Kidney capillary endothelial cell (primary cell): Measurements from ENCODE around the gene NLRC5.
"Not testable (repeated sequence)": the region's sequence is repeated elsewhere in the genome, so short reads cannot be mapped to it uniquely, and the experiment has no call there.

ENCODE experiments used
- DNase-seq: peaks from one replicate; pipeline ENCODE4 v3.0.0-alpha.2; 2018; ENCODE audit warnings: low spot score

Gene NLRC5

GRCh38 chr16:57044931-57045693, 55.8 kb downstream of the NLRC5 start:
- DNase-seq, result no peak

DNA sequence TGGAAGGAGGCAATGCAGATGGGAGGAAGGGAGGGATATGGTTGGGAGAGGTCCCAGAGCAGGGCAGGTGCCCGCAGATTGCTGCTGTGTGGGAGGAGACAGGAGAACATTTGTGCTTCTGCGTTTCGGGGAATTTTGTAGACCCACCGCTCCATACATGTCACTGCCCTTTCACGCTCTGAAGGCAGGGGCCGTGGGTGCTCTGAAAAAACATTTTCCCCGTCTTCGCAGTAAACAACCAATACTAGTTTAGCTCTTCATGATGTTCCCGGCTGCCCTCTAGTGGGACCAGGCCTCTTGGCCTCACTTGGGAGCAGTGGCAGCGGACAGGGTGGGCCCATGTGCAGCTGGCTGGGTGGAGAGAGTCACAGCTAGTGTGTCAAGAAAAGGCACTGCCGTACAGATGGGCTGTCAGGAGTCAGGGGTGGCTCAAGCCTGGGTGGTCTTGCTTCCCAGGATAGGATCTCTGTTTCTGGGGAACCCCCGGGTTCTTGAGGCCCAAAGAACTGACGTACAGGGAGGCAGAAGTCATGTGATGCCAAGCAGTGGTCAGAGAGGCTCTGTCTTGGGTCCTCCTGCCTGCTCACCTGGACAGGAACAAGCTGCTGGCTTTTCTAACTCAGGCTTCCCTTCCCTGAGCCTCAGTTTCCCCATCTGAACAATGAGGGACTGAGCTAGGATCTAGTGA, 56.5 kb downstream of the NLRC5 start:
- peak; percentile 68 for DNase-seq

- no peak for DNase-seq
Measured at GRCh38 chr16:57048095-57048494, 58.7 kb downstream of the NLRC5 start.

GRCh38 chr16:57049678-57050077, 60.3 kb downstream of the NLRC5 start:
- DNase-seq, result no peak

DNA sequence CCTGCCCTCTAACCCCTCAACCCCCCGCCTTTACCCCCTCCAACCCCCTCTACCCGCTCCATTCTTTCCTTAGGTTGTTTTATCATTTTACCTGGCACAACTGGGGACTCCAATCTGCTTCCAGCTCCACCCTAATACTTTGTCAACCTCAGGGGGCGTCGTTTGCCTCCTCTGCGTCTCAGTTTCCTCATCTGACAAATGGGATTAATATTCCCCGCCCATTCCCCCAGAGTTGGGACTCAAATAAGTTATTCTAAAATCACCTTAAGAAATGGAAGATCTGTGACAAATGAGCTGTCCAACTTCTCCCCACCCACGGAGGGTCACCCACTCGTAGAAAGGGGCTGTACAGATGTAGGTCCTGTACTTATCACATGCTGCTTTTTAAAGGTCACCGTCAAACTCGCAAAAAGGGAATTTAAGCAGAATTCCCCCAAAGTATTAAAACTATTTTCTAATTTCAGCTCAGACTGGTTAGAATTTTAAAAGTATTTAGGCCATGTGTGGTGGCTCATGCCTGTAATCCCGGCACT, 62.4 kb downstream of the NLRC5 start:
- no peak for DNase-seq

GRCh38 chr16:57053206-57053605, 63.8 kb downstream of the NLRC5 start:
- DNase-seq, result no peak

DNA sequence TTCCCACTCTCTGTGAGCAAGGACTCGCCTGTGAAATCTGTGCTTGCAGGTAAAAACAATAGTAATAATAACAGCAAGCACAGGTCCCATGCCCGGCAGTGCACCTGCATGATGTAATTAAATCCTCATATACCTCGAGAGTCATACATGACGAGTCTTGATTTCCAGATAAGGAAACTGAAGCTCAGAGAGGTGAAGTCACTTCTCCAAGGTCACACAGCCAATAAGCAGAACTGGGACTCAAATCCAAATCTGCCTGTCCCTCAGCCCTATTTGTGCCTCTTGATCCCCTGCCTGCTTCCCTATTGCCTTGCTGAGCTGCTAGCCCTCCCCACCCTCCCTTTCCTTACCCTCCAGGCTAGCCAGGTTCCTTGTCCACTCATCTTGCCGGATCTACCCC, 65.0 kb downstream of the NLRC5 start:
- no peak for DNase-seq

DNA sequence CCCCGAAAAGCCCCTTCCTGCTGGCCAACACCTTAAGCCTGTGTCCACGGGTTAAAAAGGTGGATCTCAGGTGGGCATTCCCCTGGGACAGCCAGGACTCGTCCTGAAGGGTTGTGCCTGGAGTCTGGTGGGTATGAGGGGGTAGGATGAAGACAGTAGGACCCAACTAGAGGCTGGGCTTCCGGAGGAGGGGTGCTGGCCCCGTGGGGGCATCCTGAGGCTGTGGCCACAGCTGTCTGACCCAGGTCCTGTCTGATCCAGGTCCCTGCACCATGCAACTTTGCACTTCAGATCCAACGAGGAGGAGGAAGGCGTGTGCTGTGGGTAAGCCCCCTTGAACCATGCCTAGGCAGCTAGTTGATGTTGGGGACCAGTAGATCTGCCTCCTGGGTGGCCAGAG, 65.4 kb downstream of the NLRC5 start:
- no peak for DNase-seq

DNA sequence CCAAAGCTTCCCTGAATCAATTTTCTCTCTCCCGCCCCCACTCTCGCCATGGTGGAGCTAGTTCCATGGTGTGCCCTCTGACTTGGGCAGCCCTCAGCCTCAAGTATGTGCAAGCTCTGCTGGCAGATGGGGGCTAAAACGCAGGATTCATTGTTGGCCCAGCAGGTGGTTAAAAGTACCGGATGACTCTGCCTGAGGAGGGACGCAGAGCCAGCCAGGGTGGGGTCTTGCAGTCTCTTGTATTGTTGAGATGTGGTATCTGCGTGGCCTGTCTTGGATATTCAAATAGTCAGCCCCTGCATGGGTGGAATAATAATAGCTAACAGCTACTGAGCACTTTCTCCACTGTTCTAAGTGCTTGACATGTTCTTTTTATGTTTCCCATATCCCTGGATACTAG, 66.3 kb downstream of the NLRC5 start:
- no peak for DNase-seq

DNA sequence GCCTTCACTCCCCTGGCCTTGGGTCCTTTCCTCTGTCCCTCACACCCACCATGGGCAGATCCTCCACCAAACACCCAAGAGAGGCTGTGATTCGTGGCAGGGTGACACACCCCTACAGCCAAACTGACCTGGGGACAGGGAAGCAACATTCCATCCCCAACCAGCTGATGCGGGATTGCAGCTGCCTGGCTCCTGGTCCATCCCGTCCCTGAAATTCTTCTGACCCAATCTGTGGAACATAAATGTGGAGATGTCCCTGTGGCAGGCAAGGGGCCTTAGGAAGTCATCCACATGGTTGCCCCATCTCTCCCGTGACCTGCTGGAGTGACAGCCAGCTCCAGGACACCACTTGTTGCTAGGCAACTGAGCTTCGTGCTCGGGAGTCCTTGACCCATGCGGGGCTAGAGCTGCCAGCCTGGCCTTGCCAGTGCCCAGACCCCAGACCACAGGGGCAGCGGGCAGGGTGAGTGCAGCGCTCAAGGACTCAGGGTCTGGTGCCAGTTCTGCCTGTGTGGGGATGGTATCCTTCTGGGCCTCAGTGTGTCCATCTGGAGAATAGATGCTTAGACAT, 69.0 kb downstream of the NLRC5 start:
- DNase-seq, result no peak

DNA sequence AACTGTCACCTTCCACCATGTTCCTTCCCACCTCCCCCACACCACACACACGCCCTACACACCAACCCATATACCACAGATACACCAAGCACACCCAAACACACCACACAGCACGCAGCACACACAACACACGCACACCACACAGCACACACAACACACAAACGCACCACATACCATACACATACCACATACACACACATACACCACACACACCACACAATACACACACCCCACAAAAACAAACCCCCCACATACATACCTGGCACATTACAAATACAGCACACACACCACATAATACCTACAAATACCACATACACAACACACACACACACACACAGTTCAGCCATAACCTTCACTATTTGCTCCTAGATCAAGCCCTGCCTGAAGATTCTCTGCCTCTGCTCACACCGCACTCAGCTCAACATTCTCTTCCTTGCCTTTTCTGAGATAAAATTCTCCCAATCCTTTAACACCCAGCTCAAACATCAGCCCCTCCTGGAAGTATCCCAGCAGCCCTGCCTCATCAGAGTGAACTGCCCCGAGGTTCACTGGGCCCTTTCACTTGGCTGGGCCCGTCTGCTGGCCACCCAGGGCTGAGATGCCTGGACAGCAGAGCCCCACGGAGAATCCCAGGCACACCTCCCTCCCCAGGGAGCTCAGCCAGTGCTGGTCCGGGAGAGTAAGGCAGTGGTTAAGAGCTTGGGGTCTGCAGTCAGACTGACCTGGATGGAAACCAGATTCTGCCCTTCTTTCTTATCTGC, 71.1 kb downstream of the NLRC5 start:
- DNase-seq, result no peak

- DNase-seq, result no peak
Measured at GRCh38 chr16:57061084-57061905, 71.9 kb downstream of the NLRC5 start.

DNA sequence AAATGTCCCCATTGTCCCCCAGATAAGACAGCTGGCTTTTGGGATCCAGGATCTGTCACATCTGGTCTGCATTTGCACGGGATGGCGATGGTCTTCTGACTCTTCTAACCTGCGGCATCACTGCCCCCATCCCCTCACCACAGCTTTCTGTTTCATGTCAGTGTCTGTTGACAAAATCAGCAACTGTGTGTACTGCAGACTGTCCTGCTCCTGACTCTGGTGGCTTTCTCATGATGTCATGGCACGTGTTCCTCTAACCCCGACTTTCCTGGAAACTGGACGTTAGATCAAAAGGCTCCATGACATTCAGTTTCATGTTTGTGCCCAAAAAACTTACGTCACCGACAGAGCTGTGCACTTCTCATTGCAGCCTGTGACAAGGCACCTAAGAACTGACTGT, 73.0 kb downstream of the NLRC5 start:
- no peak for DNase-seq

GRCh38 chr16:57063189-57063588, 73.8 kb downstream of the NLRC5 start:
- DNase-seq, result not testable (repeated sequence)

GRCh38 chr16:57064995-57065394, 75.6 kb downstream of the NLRC5 start:
- DNase-seq, result no peak

DNA sequence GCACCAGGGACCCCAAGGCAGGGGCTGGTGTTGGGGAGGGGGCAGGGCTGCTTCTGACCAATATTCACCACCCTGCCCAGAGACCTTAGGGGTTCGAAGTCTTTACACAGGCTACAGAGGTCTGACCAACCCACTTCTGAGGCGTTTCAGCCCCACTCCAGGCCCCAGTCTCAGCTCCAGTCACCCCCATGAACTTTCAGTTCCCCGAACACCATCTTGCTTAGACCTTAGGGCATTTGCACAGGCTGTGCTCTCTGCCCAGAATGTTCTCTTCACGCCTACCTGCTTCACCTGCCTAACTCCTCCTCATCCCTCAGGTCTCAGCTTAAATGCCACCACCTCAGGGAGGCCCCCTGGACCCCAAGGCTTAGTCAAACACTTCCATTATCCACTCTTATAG, 77.3 kb downstream of the NLRC5 start:
- no peak for DNase-seq

GRCh38 chr16:57067347-57067746, 78.0 kb downstream of the NLRC5 start:
- no peak for DNase-seq

DNA sequence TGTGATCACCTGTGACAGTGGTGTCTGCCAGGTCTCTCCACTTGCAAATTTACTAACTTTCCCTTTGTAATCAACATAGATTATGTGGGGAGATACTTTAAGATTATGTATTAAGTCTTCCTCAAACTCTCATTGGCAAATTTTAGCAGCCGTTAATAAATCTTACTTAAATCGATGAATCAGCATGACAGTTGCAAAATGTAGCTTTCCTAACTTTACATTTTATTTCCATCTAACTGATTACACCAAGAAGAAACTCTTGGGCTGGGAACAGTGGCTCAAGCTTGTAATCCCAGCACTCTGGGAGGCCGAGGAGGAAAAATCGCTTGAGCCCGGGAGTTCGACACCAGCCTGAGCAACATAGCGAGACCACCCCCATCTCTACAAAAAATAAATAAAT, 79.7 kb downstream of the NLRC5 start:
- DNase-seq, result no peak

GRCh38 chr16:57069635-57070370, 80.4 kb downstream of the NLRC5 start:
- DNase-seq, result no peak

DNA sequence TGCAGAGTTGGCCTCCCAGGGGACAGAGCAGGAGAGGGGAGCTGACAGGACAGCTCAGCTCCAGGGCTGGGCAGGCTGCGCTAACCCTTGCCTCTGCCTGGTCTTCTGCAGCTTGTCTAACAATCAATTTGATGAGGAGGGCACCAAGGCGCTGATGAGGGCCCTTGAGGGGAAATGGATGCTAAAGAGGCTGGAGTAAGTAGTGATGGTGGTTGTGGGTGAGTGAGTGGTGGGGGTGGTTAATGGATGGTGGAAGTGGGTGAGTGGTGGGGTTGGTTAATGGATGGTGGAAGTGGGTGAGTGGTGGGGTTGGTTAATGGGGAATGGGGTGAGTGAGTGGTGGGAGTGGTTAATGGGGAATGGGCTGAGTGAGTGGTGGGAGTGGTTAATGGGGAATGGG, 81.1 kb downstream of the NLRC5 start:
- no peak for DNase-seq
